K562 (cell line): ENCODE measurements around the gene NAV2. TPM values are rescaled to one million over a fixed set of nuclear protein-coding genes. Genes with fewer than 3 reads are reported as not detected.
"Not testable (repeated sequence)": the region's sequence is repeated elsewhere in the genome, so short reads cannot be mapped to it uniquely, and the experiment has no call there.

Experiments
- ATAC-seq: fragments of 200-7000 bp; cut with Tn5 transposase; 3 replicates; pipeline ENCODE4 v1.9.1; 2020; ENCODE audit warnings: moderate library complexity
- BruUV-seq: library from RNA; stranded (reverse); fragments of 400-500 nt; replicated peaks from 2 replicates; lab custom pipeline; 2021; lab: Mats Ljungman, UMichigan
- CTCF ChIA-PET: fragments of 300-600 bp; formaldehyde crosslinking; extraction: SDS; loops from one replicate; lab custom pipeline; 2021; ENCODE audit warnings: low intra/inter-chr PET ratio; lab: Yijun Ruan, JAX
- POLR2A ChIA-PET: fragments of 300-600, 350-650 bp; sonication (Branson Sonifier 250); formaldehyde crosslinking; extraction: SDS; loops from one replicate; lab custom pipeline; 2021; ENCODE audit warnings: antibody characterized with exemption, inconsistent platforms; lab: Yijun Ruan, JAX
- DNase-seq, 4 experiments: peaks; one replicate each; pipeline versions ENCODE4 v3.0.0 to v3.0.0-alpha.2; 2011 to 2018; ENCODE audit warnings: low spot score in 3 of 4, mixed read lengths in 3 of 4; ENCODE audit errors: extremely low read depth in 1 of 4
- FAIRE-seq: peaks from 2 replicates; lab custom pipeline; 2011; peaks lifted over from hg19 to GRCh38; lab: Jason Lieb, UNC
- H2AFZ ChIP-seq: 2 replicates; pipeline ENCODE4 v1.6.0; 2011; ENCODE audit warnings: low read depth, low read length, control low read depth, inconsistent platforms
- H3K27ac ChIP-seq: fragments of 200-600 bp; 3 replicates; pipeline ENCODE4 v1.8.0; 2011; ENCODE audit warnings: low read depth, mild to moderate bottlenecking, control low read depth, inconsistent platforms, low read length, moderate library complexity, mixed read lengths; ENCODE audit errors: extremely low read depth
- H3K27me3 ChIP-seq, 2 experiments: fragments of 300-600 bp in 1 of 2; 2 replicates in 1 of 2; 3 replicates in 1 of 2; pipeline versions ENCODE4 v1.6.0 to v1.8.0; 2011; ENCODE audit warnings: inconsistent platforms in 2 of 2, low read length in 2 of 2, mild to moderate bottlenecking in 1 of 2, mixed read lengths in 1 of 2, moderate library complexity in 1 of 2; ENCODE audit not compliant: control insufficient read depth in 2 of 2, insufficient read depth in 2 of 2
- H3K36me3 ChIP-seq: fragments of 300-600 bp; 3 replicates; pipeline ENCODE4 v1.8.0; 2011; ENCODE audit warnings: mild to moderate bottlenecking, low read length, inconsistent platforms; ENCODE audit not compliant: control insufficient read depth, insufficient read depth
- H3K4me1 ChIP-seq, 2 experiments: fragments of 200-600 bp in 1 of 2; replicated peaks in 1 of 2; 2 replicates in 1 of 2; 3 replicates in 1 of 2; pipeline versions ENCODE4 v1.5.1 to v1.8.0; 2011; ENCODE audit warnings: inconsistent platforms in 2 of 2, low read length in 2 of 2, mild to moderate bottlenecking in 1 of 2, mixed read lengths in 1 of 2, moderate library complexity in 1 of 2; ENCODE audit not compliant: control insufficient read depth in 2 of 2, insufficient read depth in 2 of 2
- H3K4me2 ChIP-seq: 2 replicates; pipeline ENCODE4 v1.6.1; 2011; ENCODE audit warnings: low read length, control low read depth, inconsistent platforms, mixed read lengths; ENCODE audit not compliant: insufficient read depth
- H3K4me3 ChIP-seq: fragments of 200-600 bp; sonication (generic), shearing (Covaris generic); 2 replicates; pipeline ENCODE4 v1.5.1; 2016; ENCODE audit warnings: control low read depth, inconsistent platforms
- H3K79me2 ChIP-seq: fragments of 200-600 bp; 3 replicates; pipeline ENCODE4 v1.8.0; 2011; ENCODE audit warnings: low read length, inconsistent platforms; ENCODE audit not compliant: control insufficient read depth, insufficient read depth
- H3K9ac ChIP-seq, 2 experiments: 2 replicates each; pipeline versions ENCODE4 v1.6.0 to v1.6.1; 2011; ENCODE audit warnings: low read depth in 2 of 2, low read length in 2 of 2, control low read depth in 1 of 2, inconsistent platforms in 1 of 2, mild to moderate bottlenecking in 1 of 2, mixed read lengths in 1 of 2; ENCODE audit not compliant: insufficient read depth in 1 of 2
- H3K9me1 ChIP-seq: one replicate; pipeline ENCODE4 v1.6.0; 2011; ENCODE audit warnings: inconsistent platforms, mild to moderate bottlenecking, low read length, moderate library complexity; ENCODE audit not compliant: control insufficient read depth, insufficient read depth
- H3K9me3 ChIP-seq: replicated peaks from 2 replicates; pipeline ENCODE4 v1.5.1; 2011; ENCODE audit warnings: low read depth, low read length, inconsistent platforms; ENCODE audit not compliant: control insufficient read depth, insufficient read depth
- H4K20me1 ChIP-seq: replicated peaks from 2 replicates; pipeline ENCODE4 v1.6.1; 2011; ENCODE audit warnings: low read length, inconsistent platforms, mixed read lengths; ENCODE audit not compliant: control insufficient read depth, insufficient read depth
- NKRF ChIP-seq: fragments of 450-650 bp; IDR thresholded peaks from 2 replicates; pipeline ENCODE4 v1.6.1; 2016; ENCODE audit warnings: borderline replicate concordance
- PURB ChIP-seq: sonication (generic); formaldehyde crosslinking; IDR thresholded peaks from 2 replicates; pipeline ENCODE4 v1.9.0; 2021; ENCODE audit warnings: low read depth, mild to moderate bottlenecking, missing genetic modification reagents
- VEZF1 ChIP-seq: fragments of 200-800 bp; sonication (Bioruptor generic); IDR thresholded peaks from 2 replicates; pipeline ENCODE4 v1.6.1; 2017; ENCODE audit warnings: missing genetic modification characterization, missing compliant biosample characterization
- ZNF12 ChIP-seq: sonication (generic); formaldehyde crosslinking; IDR thresholded peaks from 2 replicates; pipeline ENCODE4 v1.4.0; 2020; ENCODE audit warnings: mild to moderate bottlenecking, missing genetic modification reagents
- ZNF121 ChIP-seq: sonication (generic); formaldehyde crosslinking; conservative IDR thresholded peaks from 2 replicates; pipeline ENCODE4 v1.8.0; 2022; ENCODE audit warnings: missing genetic modification reagents
- WGBS: fragments of 100-300 bp; shearing (Covaris generic); methylation state at CpG from one replicate; pipeline ENCODE4 v1.1.6; 2016; ENCODE audit warnings: low coverage, mixed read lengths; ENCODE audit not compliant: insufficient coverage; ENCODE audit errors: missing lambda C conversion rate; 5-methylcytosine and 5-hydroxymethylcytosine counted together
- in situ Hi-C: fragments of 300-500 bp; cut with MboI; formaldehyde crosslinking; loops from 4 replicates; pipeline ENCODE4 v1.15.0; 2018; ENCODE audit warnings: inconsistent platforms, mixed read lengths
- intact Hi-C: fragments of 100-400 bp; cut with micrococcal nuclease; formaldehyde crosslinking; loops from 2 replicates; pipeline ENCODE4 v1.14.2; 2022
- polyA plus RNA-seq, 8 experiments: library from polyadenylated mRNA; depleted of rRNA in 4 of 8; stranded (reverse) in 5 of 8; unstranded in 3 of 8; fragments of >200 nt; fragmentation: Nextera tagmentation in 2 of 8; fragmentation: Illumina TruSeq in 1 of 8; extraction: Ambion mirVana in 2 of 8; extraction: Trizol in 1 of 8; gene quantifications; 2 replicates each; pipeline versions ENCODE4 v1.2.1 to v1.2.3, GENCODE V29; 2011 to 2014; ENCODE audit warnings: inconsistent platforms in 1 of 8, missing spikeins in 1 of 8
- total RNA-seq, 7 experiments: library from RNA; depleted of rRNA in 6 of 7; stranded (reverse); fragments of >200 nt in 6 of 7; fragmentation: Illumina TruSeq in 2 of 7; extraction: Trizol in 2 of 7; gene quantifications; 2 replicates each; pipeline versions ENCODE4 v1.2.1 to v1.2.3, GENCODE V29; 2011 to 2021; ENCODE audit warnings: low replicate concordance in 1 of 7
- TF ChIP-seq, protein P1 (sequence below), 3 experiments: IDR thresholded peaks in 2 of 3; conservative IDR thresholded peaks in 1 of 3; 2 replicates each; pipeline ENCODE4 v1.5.1; 2011 to 2012; ENCODE audit warnings: low read length in 3 of 3, mild to moderate bottlenecking in 3 of 3, control low read depth in 2 of 3, improper control_type of control experiment in 1 of 3, inconsistent platforms in 1 of 3, low read depth in 1 of 3, mixed read lengths in 1 of 3, moderate library complexity in 1 of 3; ENCODE audit not compliant: insufficient read depth in 2 of 3

The NAV2 gene
- total and polyA plus RNA-seq, 9 of the 15 experiments (the other 6 are each of a cell fraction or from before 2014, with no cell fraction given), result 0.03 to 0.35 (median 0.05) TPM

- intact Hi-C loops, result loop anchor here (5.0 kb wide), 1 partner anchor 107 kb away; no protein-coding TSS in a partner anchor
- BruUV-seq, in situ Hi-C loops, DNase-seq, ATAC-seq, H3K4me3 ChIP-seq, H3K9ac ChIP-seq, FAIRE-seq, H3K9me1 ChIP-seq, H3K36me3 ChIP-seq: not testable (repeated sequence)
- peak; percentile 34; the same call in 1 of the 2 replicates for TF ChIP-seq ZNF121 (CRISPR knock-in tag)
- TF ChIP-seq, all 486 proteins: peak for 1; not testable (repeated sequence) for 485
- H3K79me2 ChIP-seq, H3K9me3 ChIP-seq, CTCF ChIA-PET, H3K27ac ChIP-seq, H3K4me2 ChIP-seq, H3K27me3 ChIP-seq, H4K20me1 ChIP-seq: not testable (repeated sequence)
- H3K4me1 ChIP-seq, result peaks cover 12 to 42% of the 10 kb centered on the region in 2 experiments; a peak in 4 of 5 replicates
- H2AFZ ChIP-seq, result peak overlapping the region; percentile 17; the same call in 1 of the 2 replicates
- POLR2A ChIA-PET, result interaction anchor here (0.6 kb wide), 1 partner anchor 1690 kb away, joined by 3 read pairs; the partner anchor contains the start of gene LDHA
- 70% methylated on average over 3 of the region's 3 CpGs for WGBS
These were observed 371.2 kb downstream of the NAV2 start for GRCh38 chr11:20083877-20084276.

GRCh38 chr11:20084921-20085814 lies 372.5 kb downstream of the NAV2 start:
- DNase-seq (peak in 1 of 4 experiments; percentile 13), FAIRE-seq (no peak), ATAC-seq (peak; percentile 8; the same call in 2 of the 3 replicates)
- Histone ChIP-seq H3K27me3 (no peaks in the 10 kb centered on the region), H3K9me3 (no peaks in the 10 kb centered on the region; the same call in 1 of the 2 replicates), H3K79me2 (no peaks in the 10 kb centered on the region), H3K9me1 (no peaks in the 10 kb centered on the region), H2AFZ (no peak overlapping the region), H3K4me3 (no peak overlapping the region), H3K9ac (no peak overlapping the region), H4K20me1 (no peaks in the 10 kb centered on the region), H3K4me1 (peaks cover 9 to 44% of the 10 kb centered on the region in 2 experiments), H3K27ac (no peak overlapping the region), H3K4me2 (no peak overlapping the region), H3K36me3 (no peaks in the 10 kb centered on the region)
- in situ Hi-C loops (no loop called here), intact Hi-C loops (loop anchor here (5.0 kb wide), 1 partner anchor 108 kb away; no protein-coding TSS in a partner anchor)
- BruUV-seq, result no TSS peak
- 56% methylated on average over 8 of the region's 8 CpGs for WGBS
- POLR2A ChIA-PET, result no interaction called here
- CTCF ChIA-PET, result interaction anchor here (0.9 kb wide), 1 partner anchor 46 kb away, joined by 4 read pairs; no protein-coding TSS in a partner anchor
- TF ChIP-seq, protein P1, sequence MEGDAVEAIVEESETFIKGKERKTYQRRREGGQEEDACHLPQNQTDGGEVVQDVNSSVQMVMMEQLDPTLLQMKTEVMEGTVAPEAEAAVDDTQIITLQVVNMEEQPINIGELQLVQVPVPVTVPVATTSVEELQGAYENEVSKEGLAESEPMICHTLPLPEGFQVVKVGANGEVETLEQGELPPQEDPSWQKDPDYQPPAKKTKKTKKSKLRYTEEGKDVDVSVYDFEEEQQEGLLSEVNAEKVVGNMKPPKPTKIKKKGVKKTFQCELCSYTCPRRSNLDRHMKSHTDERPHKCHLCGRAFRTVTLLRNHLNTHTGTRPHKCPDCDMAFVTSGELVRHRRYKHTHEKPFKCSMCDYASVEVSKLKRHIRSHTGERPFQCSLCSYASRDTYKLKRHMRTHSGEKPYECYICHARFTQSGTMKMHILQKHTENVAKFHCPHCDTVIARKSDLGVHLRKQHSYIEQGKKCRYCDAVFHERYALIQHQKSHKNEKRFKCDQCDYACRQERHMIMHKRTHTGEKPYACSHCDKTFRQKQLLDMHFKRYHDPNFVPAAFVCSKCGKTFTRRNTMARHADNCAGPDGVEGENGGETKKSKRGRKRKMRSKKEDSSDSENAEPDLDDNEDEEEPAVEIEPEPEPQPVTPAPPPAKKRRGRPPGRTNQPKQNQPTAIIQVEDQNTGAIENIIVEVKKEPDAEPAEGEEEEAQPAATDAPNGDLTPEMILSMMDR (IDR thresholded peaks at IDR 0.05 in 2 of 3, conservative IDR thresholded peaks at IDR 0.05 in 1 of 3; ENCODE audit: insufficient read depth in 2 of 3, low read depth in 1 of 3, low read length in 3 of 3), result 0 out of 6 replicates have a peak, but pooled peaks of 2 of the 3 experiments have one; percentile 21 to 22
- TF ChIP-seq PURB (CRISPR knock-in tag) (no peak), VEZF1 (no peak), ZNF12 (CRISPR knock-in tag) (peak; percentile 87), NKRF (no peak)
